ENCODE measurements around the gene TSN. TPM values are rescaled to one million over a fixed set of nuclear protein-coding genes. Genes with fewer than 3 reads are reported as not detected.

Gene TSN
- total and polyA plus RNA-seq, 8 donors: 11.0 to 63.5 (median 19.5) TPM

DNA sequence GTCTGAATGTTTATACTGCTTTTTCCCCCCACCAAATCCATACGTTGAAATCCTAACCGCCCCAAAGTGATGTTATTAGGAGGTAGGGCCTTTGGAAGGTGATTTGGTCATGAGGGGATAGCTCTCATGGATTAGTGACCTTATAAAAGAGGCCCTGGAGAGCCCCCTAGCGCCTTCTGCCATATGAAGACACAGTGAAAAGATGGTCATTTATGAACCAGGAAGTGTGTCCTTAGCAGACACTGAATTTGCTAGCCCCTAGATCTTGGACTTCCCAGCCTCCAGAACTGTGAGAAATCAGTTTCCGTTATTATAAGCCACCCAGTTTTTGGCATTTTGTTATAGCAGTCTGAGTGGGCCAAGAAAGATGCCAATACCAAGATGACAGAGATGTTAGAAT, 7.2 kb upstream of the TSN start:
- 51 to 68% (median 60%) methylated on average over 4 of the region's 4 CpGs for WGBS, 5 donors
- intact Hi-C loops (cut with DNase I; ENCODE audit: low total_unique reads): no loop called here

DNA sequence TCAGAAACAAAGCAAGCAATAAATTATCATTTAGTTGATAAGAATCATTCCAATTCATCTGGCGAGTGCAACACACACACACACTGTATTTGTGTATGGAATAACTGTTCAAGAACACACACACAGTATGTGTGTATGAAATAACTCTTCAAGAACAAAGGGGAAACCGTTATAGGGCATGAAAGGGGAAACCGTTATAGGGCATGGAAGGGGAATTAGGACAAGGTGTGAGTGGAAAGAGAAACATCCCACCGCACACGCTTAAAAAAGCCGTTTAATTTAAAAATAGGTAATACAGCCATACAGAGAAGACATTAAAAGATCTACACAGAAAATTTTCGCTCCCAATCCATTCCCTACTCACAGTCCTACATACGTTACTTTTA, 607 bp upstream of the TSN start:
- intact Hi-C loops (cut with DNase I; ENCODE audit: low total_unique reads): no loop called here
- Histone ChIP-seq H3K27ac (peak overlapping the region in 3 of 5 donors; percentile 54 to 91 (median 80)), H3K27me3 (no peaks in the 10 kb centered on the region), H3K36me3 (peaks cover 0 to 25% (median 21%) of the 10 kb centered on the region in 4 donors), H3K4me1 (peaks cover 10 to 33% (median 31%) of the 10 kb centered on the region in 4 donors), H3K9me3 (no peaks in the 10 kb centered on the region), H3K4me3 (peak overlapping the region; percentile 74 to 100 (median 86))
- DNase-seq: no peak
- TF ChIP-seq EP300 (IDR thresholded peaks at IDR 0.05) (no peak), POLR2AphosphoS5 (IDR thresholded peaks at IDR 0.05) (no peak), POLR2A (IDR thresholded peaks at IDR 0.05) (no peak)
- TF ChIP-seq, protein P1, sequence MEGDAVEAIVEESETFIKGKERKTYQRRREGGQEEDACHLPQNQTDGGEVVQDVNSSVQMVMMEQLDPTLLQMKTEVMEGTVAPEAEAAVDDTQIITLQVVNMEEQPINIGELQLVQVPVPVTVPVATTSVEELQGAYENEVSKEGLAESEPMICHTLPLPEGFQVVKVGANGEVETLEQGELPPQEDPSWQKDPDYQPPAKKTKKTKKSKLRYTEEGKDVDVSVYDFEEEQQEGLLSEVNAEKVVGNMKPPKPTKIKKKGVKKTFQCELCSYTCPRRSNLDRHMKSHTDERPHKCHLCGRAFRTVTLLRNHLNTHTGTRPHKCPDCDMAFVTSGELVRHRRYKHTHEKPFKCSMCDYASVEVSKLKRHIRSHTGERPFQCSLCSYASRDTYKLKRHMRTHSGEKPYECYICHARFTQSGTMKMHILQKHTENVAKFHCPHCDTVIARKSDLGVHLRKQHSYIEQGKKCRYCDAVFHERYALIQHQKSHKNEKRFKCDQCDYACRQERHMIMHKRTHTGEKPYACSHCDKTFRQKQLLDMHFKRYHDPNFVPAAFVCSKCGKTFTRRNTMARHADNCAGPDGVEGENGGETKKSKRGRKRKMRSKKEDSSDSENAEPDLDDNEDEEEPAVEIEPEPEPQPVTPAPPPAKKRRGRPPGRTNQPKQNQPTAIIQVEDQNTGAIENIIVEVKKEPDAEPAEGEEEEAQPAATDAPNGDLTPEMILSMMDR (IDR thresholded peaks at IDR 0.05): no peak
- 0 to 1% (median 1%) methylated on average over 8 of the region's 8 CpGs for WGBS, 5 donors

More for the DNA sequence above, 7.2 kb upstream of the TSN start:
- no peaks in the 10 kb centered on the region for H3K27me3 ChIP-seq
- H3K9me3 ChIP-seq: no peaks in the 10 kb centered on the region
- DNase-seq: no peak
- H3K27ac ChIP-seq: no peak overlapping the region
- TF ChIP-seq POLR2A (IDR thresholded peaks at IDR 0.05): no peak
- H3K4me1 ChIP-seq: no peaks in the 10 kb centered on the region
- H3K36me3 ChIP-seq: no peaks in the 10 kb centered on the region
- no peak overlapping the region for H3K4me3 ChIP-seq

GRCh38 chr2:121764681-121765228, 9.3 kb downstream of the TSN start:
- no peaks in the 10 kb centered on the region for H3K27me3 ChIP-seq
- TF ChIP-seq, protein P1 (IDR thresholded peaks at IDR 0.05): no peak
- no peak for TF ChIP-seq EP300 (IDR thresholded peaks at IDR 0.05)
- no peak for TF ChIP-seq POLR2AphosphoS5 (IDR thresholded peaks at IDR 0.05)
- no peak overlapping the region for H3K27ac ChIP-seq
- WGBS, 5 donors: 92 to 96% (median 94%) methylated on average over 10 of the region's 10 CpGs
- H3K4me3 ChIP-seq: no peak overlapping the region
- H3K9me3 ChIP-seq: no peaks in the 10 kb centered on the region
- no peak for DNase-seq
- intact Hi-C loops (cut with DNase I; ENCODE audit: low total_unique reads): no loop called here
- peaks cover 0 to 6% (median 0%) of the 10 kb centered on the region in 4 donors for H3K4me1 ChIP-seq
- peaks cover 63 to 100% (median 99%) of the 10 kb centered on the region in 4 donors for H3K36me3 ChIP-seq

DNA sequence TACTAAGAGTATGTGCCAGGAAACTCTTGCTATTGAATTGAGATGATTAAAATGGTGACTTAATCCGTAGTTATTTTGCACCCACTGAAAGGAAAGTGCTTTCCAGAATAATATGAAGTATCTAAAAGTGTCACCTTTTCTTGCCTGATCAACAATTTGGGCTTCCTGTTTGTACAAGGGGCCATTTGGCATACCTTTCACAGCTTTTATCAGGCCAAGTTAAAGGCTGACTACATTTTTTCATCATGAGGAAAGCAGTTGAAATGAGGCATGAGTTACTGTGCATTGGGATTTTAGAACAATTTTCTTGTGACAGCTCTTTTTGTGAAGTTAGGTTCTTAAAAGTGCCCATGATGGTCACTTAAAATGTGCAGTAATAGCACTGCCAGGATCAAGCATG, 11.2 kb downstream of the TSN start:
- no peak for TF ChIP-seq EP300 (IDR thresholded peaks at IDR 0.05)
- TF ChIP-seq, protein P1 (IDR thresholded peaks at IDR 0.05): no peak
- TF ChIP-seq POLR2A (IDR thresholded peaks at IDR 0.05): no peak
- intact Hi-C loops (cut with DNase I; ENCODE audit: low total_unique reads): no loop called here

GRCh38 chr2:121768143-121768755, 12.8 kb downstream of the TSN start:
- peaks cover 33 to 78% (median 71%) of the 10 kb centered on the region in 4 donors for H3K36me3 ChIP-seq
- no peaks in the 10 kb centered on the region for H3K4me1 ChIP-seq
- H3K27me3 ChIP-seq: no peaks in the 10 kb centered on the region
- intact Hi-C loops (cut with DNase I; ENCODE audit: low total_unique reads): no loop called here
- WGBS, 5 donors: 79 to 91% (median 89%) methylated on average over 5 of the region's 5 CpGs
- no peak overlapping the region for H3K4me3 ChIP-seq
- no peak for DNase-seq
- no peak overlapping the region for H3K27ac ChIP-seq
- no peak for TF ChIP-seq POLR2AphosphoS5 (IDR thresholded peaks at IDR 0.05)
- TF ChIP-seq POLR2A (IDR thresholded peaks at IDR 0.05): no peak
- TF ChIP-seq EP300 (IDR thresholded peaks at IDR 0.05): no peak
- TF ChIP-seq, protein P1 (IDR thresholded peaks at IDR 0.05): no peak
- H3K9me3 ChIP-seq: no peaks in the 10 kb centered on the region

More for the DNA sequence above, 11.2 kb downstream of the TSN start:
- no peaks in the 10 kb centered on the region for H3K9me3 ChIP-seq
- no peak overlapping the region for H3K4me3 ChIP-seq
- no peak for DNase-seq
- H3K27ac ChIP-seq: no peak overlapping the region
- H3K4me1 ChIP-seq: no peaks in the 10 kb centered on the region
- H3K27me3 ChIP-seq: no peaks in the 10 kb centered on the region
- 43 to 77% (median 52%) methylated on average over 1 of the region's 1 CpG for WGBS, 5 donors
- H3K36me3 ChIP-seq: peaks cover 47 to 94% (median 87%) of the 10 kb centered on the region in 4 donors

Measured in stomach (tissue), 9 donors.